OCI-LY1 (cell line): ENCODE measurements around the gene PCA3.

Source experiments
- CTCF ChIP-seq: fragments of 200-600 bp; sonication (generic), shearing (Covaris generic); IDR thresholded peaks from 2 replicates; pipeline ENCODE4 v1.5.1; 2017; ENCODE audit warnings: mild to moderate bottlenecking, antibody characterized with exemption, low read length, moderate library complexity, mixed read lengths
- EZH2 ChIP-seq: fragments of 200-600 bp; sonication (generic), shearing (Covaris generic); IDR thresholded peaks from 2 replicates; pipeline ENCODE4 v1.8.0; 2017; ENCODE audit warnings: borderline replicate concordance, mixed run types, mild to moderate bottlenecking, antibody characterized with exemption, low read length, moderate library complexity, mixed read lengths

GRCh38 chr9:76803083-76803482 is 38.8 kb downstream of the PCA3 start:
- TF ChIP-seq CTCF: no peak
- TF ChIP-seq EZH2: no peak
